Measurements from ENCODE around the gene LCE5A. TPM values are rescaled to one million over a fixed set of nuclear protein-coding genes. Genes with fewer than 3 reads are reported as not detected.
"Not testable (repeated sequence)": the region's sequence is repeated elsewhere in the genome, so short reads cannot be mapped to it uniquely, and the experiment has no call there.

LCE5A gene
- polyA plus RNA-seq, 3 donors: not detected

GRCh38 chr1:152513081-152513480 lies 2.5 kb downstream of the LCE5A start:
- H3K27ac ChIP-seq (ENCODE audit: low read depth, low read length): no peak overlapping the region
- 51 to 69% (median 57%) methylated on average over 3 of the region's 3 CpGs for WGBS, 3 donors

GRCh38 chr1:152514715-152515433 lies 4.3 kb downstream of the LCE5A start:
- 25 to 36% (median 35%) methylated on average over 17 of the region's 17 CpGs for WGBS, 3 donors
- no peak overlapping the region for H3K27ac ChIP-seq (ENCODE audit: low read depth, low read length)

- no peak overlapping the region for H3K27ac ChIP-seq (ENCODE audit: low read depth, low read length)
- WGBS, 3 donors: 1 to 2% (median 2%) methylated on average over 33 of the region's 33 CpGs
Measured at GRCh38 chr1:152515434-152515783, 4.8 kb downstream of the LCE5A start.

GRCh38 chr1:152516082-152516481 lies 5.5 kb downstream of the LCE5A start:
- no peak overlapping the region for H3K27ac ChIP-seq (ENCODE audit: low read depth, low read length)
- 63 to 73% (median 71%) methylated on average over 7 of the region's 7 CpGs for WGBS, 3 donors

GRCh38 chr1:152517237-152517811 lies 6.7 kb downstream of the LCE5A start:
- H3K27ac ChIP-seq (ENCODE audit: low read depth, low read length): no peak overlapping the region
- 57 to 62% (median 60%) methylated on average over 7 of the region's 7 CpGs for WGBS, 3 donors

- H3K27ac ChIP-seq (ENCODE audit: low read depth, low read length): no peak overlapping the region
- 20 to 50% (median 20%) methylated on average over 1 of the region's 1 CpG for WGBS, 3 donors
Measured at GRCh38 chr1:152519851-152520250, 9.2 kb downstream of the LCE5A start.

- H3K27ac ChIP-seq (ENCODE audit: low read depth, low read length): no peak overlapping the region
- WGBS, 3 donors: 54 to 61% (median 55%) methylated on average over 4 of the region's 4 CpGs
Measured at GRCh38 chr1:152520561-152521090, 10.0 kb downstream of the LCE5A start.

GRCh38 chr1:152525080-152525641 lies 14.6 kb downstream of the LCE5A start:
- WGBS, 3 donors: 18 to 30% (median 24%) methylated on average over 1 of the region's 1 CpG
- no peak overlapping the region for H3K27ac ChIP-seq (ENCODE audit: low read depth, low read length)

GRCh38 chr1:152533327-152533938 lies 22.8 kb downstream of the LCE5A start:
- 18 to 23% (median 23%) methylated on average over 7 of the region's 7 CpGs for WGBS, 3 donors
- no peak overlapping the region for H3K27ac ChIP-seq (ENCODE audit: low read depth, low read length)

GRCh38 chr1:152535774-152536173 lies 25.2 kb downstream of the LCE5A start:
- WGBS, 3 donors: 57 to 80% (median 76%) methylated on average over 3 of the region's 3 CpGs
- H3K27ac ChIP-seq (ENCODE audit: low read depth, low read length): no peak overlapping the region

- H3K27ac ChIP-seq (ENCODE audit: low read depth, low read length): no peak overlapping the region
- WGBS, 3 donors: 35 to 46% (median 44%) methylated on average over 4 of the region's 4 CpGs
Measured at GRCh38 chr1:152537496-152537895, 26.9 kb downstream of the LCE5A start.

- no peak overlapping the region for H3K27ac ChIP-seq (ENCODE audit: low read depth, low read length)
- 47 to 66% (median 63%) methylated on average over 2 of the region's 2 CpGs for WGBS, 3 donors
Measured at GRCh38 chr1:152539901-152540300, 29.3 kb downstream of the LCE5A start.

GRCh38 chr1:152543820-152544219 lies 33.2 kb downstream of the LCE5A start:
- H3K27ac ChIP-seq (ENCODE audit: low read depth, low read length): no peak overlapping the region
- WGBS, 3 donors: 26 to 44% (median 38%) methylated on average over 4 of the region's 4 CpGs

- WGBS, 3 donors: 28 to 45% (median 33%) methylated on average over 1 of the region's 1 CpG
- H3K27ac ChIP-seq (ENCODE audit: low read depth, low read length): no peak overlapping the region
Measured at GRCh38 chr1:152546704-152547103, 36.1 kb downstream of the LCE5A start.

- 57% methylated on average over 1 of the region's 1 CpG; no CpG with 5 or more reads in 2 of the 3 donors for WGBS, 3 donors
- H3K27ac ChIP-seq (ENCODE audit: low read depth, low read length): not testable (repeated sequence)
Measured at GRCh38 chr1:152548358-152548757, 37.8 kb downstream of the LCE5A start.

Other genes starting within 250 kb of the LCE5A start
- gene FLG, start 185.6 kb upstream of the LCE5A start, polyA plus RNA-seq: under 1 TPM in 2 of 3 donors, not detected in 1; 0.01 to 0.03 TPM
- under 1 TPM in 1 of 3 donors, not detected in 2; 0.01 TPM for gene FLG2, start 150.8 kb upstream of the LCE5A start, polyA plus RNA-seq
- gene CRNN, start 96.5 kb upstream of the LCE5A start, polyA plus RNA-seq: 1 to 10 TPM in 1 of 3 donors, under 1 TPM in 1, not detected in 1; 0.36 to 5.0 TPM
- under 1 TPM in 1 of 3 donors, not detected in 2; 0.52 TPM for gene CRCT1, start 3.7 kb downstream of the LCE5A start, polyA plus RNA-seq
- not detected for gene LCE3E, start 56.0 kb downstream of the LCE5A start, polyA plus RNA-seq
- not detected for gene LCE3D, start 69.7 kb downstream of the LCE5A start, polyA plus RNA-seq
- gene LCE3C, start 89.4 kb downstream of the LCE5A start, polyA plus RNA-seq: not detected
- not detected for gene LCE3B, start 103.0 kb downstream of the LCE5A start, polyA plus RNA-seq
- gene LCE3A, start 112.3 kb downstream of the LCE5A start, polyA plus RNA-seq: not detected
- not detected for gene LCE2D, start 152.6 kb downstream of the LCE5A start, polyA plus RNA-seq
- not detected for gene LCE2C, start 164.5 kb downstream of the LCE5A start, polyA plus RNA-seq
- gene LCE2B, start 175.3 kb downstream of the LCE5A start, polyA plus RNA-seq: not detected
- gene LCE2A, start 187.5 kb downstream of the LCE5A start, polyA plus RNA-seq: not detected
- not detected for gene LCE4A, start 197.4 kb downstream of the LCE5A start, polyA plus RNA-seq
- gene KPRP, start 247.2 kb downstream of the LCE5A start, polyA plus RNA-seq: not detected